HG02840 (cell line): ENCODE data around the gene FAM83G.
"Not testable (repeated sequence)": the region's sequence is repeated elsewhere in the genome, so short reads cannot be mapped to it uniquely, and the experiment has no call there.

Experiments used
- ATAC-seq: cut with Tn5 transposase; IDR thresholded peaks from one replicate; pipeline ENCODE4 v1.9.1; 2021; ENCODE audit warnings: mild to moderate bottlenecking, moderate library complexity, moderate number of reproducible peaks; ENCODE audit not compliant: unreplicated experiment, low FRiP score

Gene FAM83G

DNA sequence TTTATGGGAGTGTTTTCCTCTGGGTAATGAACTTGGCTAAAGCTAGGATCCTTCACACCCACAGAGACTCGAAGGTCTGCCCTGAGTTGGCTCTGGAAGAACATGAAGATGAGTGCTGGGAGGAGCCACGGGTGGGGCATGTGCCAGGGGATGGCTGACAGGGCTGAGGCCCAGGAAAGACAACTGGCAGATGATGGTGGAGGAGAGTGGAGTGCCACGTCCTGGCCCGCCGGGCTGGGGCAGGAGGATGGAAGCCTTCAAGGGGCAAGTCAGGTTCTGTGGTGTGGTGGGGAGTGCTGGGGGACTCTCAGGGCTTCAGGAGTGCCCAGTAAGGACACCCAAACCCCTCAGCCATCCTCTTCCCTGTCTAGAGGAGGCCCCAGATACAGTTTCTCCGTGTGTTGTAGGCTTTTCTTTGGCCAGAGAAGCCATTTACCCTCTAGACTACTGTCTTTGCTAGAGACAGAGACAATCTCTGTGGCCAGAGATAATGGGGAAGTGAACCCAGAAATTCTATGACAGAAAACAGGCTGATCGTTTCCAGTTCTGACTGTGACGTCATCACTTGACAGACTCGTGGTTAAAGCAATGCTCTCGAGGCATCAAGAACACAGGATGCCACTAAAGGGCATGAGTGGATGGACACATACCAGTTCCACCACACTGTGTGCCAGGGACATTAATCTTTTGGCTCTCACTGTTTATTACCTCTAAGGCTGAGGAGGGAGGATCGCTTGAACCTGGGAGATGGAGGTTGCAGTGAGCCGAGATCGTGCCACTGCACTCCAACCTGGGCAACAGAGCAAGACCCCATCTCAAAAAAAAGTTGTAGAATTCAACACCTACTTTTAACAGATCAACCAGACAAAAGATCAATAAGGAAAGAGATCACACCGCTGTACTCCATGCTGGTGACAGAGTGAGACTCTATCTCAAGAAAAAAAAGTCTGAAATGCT lies 71.2 kb downstream of the FAM83G start:
- ATAC-seq = no peak

- ATAC-seq = no peak
These were observed 72.1 kb downstream of the FAM83G start for GRCh38 chr17:18932360-18933055.

GRCh38 chr17:18928628-18929125 lies 75.9 kb downstream of the FAM83G start:
- ATAC-seq = no peak

DNA sequence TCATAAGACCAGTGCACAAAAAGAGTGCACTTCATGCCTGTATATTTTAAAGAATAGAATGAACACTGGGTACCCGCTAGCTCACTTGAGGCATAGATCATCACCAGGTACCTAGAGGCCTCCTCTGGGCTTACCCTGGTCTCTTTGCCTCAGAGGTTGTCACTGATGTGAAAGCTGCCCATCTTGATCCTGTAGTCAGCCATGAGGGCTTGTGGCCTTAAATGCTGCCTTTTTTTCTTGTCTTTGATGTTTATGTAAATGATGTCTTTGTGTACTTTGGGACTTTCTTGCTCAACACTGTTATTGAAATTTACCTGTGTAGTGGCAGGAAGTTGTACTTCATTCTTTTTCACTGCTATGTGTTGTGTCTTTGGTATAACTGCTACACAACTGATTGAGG lies 79.4 kb downstream of the FAM83G start:
- ATAC-seq = no peak

DNA sequence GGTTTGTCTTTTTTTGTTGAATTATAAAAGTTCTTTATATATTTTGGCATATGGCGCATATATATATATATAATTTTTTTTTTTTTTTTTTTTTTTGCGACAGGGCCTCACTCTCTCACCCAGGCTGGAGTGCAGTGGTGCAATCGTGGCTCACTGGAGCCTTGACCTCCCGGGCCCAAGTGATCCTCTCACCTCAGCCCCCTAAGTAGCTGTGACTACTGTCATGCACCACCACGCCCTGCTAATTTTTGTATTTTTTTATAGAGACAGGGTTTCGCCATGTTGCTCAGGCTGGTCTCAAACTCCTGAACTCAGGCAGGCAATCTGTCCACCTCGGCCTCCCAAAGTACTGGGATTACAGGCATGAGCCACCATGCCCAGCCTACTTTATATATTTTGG lies 82.0 kb downstream of the FAM83G start:
- not testable (repeated sequence) for ATAC-seq

DNA sequence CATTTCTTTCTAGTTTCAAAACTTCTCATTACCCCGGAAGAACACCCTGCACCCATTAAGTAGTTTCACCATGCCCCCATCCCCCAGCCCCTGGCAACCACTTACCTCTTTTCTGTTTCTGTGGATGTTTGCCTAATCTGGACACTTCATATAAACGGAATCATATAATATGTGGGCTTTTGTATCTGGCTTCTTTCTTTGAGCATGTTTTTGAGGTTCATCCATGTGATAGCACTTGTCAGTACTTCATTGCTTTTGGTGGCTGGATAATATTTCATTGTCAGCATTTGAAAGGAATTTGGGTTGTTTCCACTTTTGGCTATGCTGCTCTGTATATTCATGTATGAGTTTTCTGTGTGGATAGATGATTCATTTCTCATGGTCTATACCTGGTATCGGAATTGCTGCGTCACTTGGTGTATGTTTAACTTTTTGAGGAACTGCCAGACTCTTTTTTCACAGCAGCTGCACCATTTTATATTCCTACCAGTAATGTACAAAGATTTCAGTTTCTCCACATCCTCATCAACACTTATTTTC lies 82.6 kb downstream of the FAM83G start:
- ATAC-seq = peak; percentile 66

- no peak for ATAC-seq
These were observed 83.1 kb downstream of the FAM83G start for GRCh38 chr17:18921485-18921884.

DNA sequence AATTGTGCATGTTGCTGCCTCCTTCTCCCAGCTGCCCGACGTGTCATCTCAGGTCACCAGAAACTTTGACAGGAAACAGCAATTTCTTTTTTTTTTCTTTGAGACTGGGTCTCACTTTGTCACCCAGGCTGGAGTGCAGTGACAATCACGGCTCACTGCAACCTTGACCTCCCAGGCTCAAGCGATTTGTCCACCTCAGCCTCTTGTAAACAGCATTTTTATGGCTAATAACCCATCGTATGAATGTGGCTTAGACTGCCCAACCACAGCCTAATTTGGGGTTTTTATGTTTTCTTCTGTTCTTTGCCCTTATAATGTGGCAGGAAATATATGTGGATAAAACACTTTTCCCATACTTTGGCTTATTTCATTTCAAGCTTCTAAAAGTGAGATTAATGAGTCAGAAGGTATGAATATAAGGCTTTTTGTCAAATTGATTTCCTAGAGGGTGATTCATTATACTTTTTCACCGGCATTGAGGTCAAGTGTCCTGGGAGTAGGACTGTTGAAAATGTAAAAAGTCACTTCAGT lies 83.6 kb downstream of the FAM83G start:
- ATAC-seq = no peak

DNA sequence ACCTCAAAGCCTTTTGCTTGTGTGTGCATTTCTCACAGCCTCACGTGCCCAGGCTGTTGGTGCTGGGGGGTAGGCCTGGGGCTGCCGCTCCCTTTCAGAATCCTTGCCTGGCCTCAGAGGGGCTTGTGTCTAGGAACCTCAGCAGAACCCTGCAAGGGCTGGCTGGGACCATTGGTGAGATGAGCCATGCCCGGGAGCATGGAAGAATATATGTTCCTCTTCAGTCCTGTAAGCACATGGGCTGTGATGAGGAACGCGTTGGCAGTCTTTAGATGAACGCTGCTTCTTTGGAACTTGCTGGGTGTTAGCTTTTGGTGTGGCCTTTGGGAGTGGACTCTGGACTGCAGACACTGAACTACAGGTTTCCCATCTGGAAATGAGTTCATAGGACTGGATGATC lies 84.6 kb downstream of the FAM83G start:
- no peak for ATAC-seq
